ENCODE results near the gene ADIRF.
"Not testable (repeated sequence)": the region's sequence is repeated elsewhere in the genome, so short reads cannot be mapped to it uniquely, and the experiment has no call there.

GRCh38 chr10:86978457-86978856, 10.2 kb downstream of the ADIRF start:
- not testable (repeated sequence) for TF ChIP-seq EZH2 (IDR thresholded peaks at IDR 0.05; ENCODE audit: borderline replicate concordance, low read depth, low read length, poor library complexity, severe bottlenecking); CTCF (conservative IDR thresholded peaks at IDR 0.05; ENCODE audit: low read depth, low read length)

All from A673 (cell line).